Measurements from ENCODE around the gene P2RX1.

P2RX1 gene

GRCh38 chr17:3935140-3935542 lies 18.9 kb upstream of the P2RX1 start:
- WGBS = 16% methylated on average over 10 of the region's 10 CpGs
- Histone ChIP-seq H3K4me1 (ENCODE audit: insufficient read depth, low read length) (no peaks in the 10 kb centered on the region), H3K36me3 (ENCODE audit: insufficient read depth, low read length) (no peaks in the 10 kb centered on the region), H3K27ac (ENCODE audit: low read depth, low read length) (no peak overlapping the region), H3K4me3 (ENCODE audit: low read length) (no peak overlapping the region), H3K27me3 (ENCODE audit: insufficient read depth, low read length) (no peaks in the 10 kb centered on the region), H3K9me3 (ENCODE audit: insufficient read depth, low read depth, low read length) (no peaks in the 10 kb centered on the region), H3K9ac (ENCODE audit: low read depth, low read length) (no peak overlapping the region)

DNA sequence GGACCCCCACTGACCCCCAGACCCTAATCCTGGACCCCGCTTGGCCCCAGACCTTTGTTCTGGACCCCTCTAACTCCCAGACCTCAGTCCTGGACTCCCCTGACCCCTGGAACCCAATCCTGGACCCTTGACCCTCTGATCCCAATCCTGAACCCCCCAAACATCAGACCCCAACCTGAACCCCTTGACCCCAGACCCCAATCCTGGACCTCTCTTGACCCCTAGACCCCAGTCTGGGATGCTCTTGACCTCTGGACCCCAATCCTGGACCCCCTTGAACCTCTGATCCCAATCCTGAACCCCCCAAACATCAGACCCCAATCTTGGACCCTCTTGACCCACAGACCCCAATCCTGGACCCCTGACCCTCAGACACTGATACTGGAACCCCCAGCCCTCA lies 13.5 kb upstream of the P2RX1 start:
- H3K27ac ChIP-seq (ENCODE audit: low read depth, low read length) = no peak overlapping the region
- H3K4me1 ChIP-seq (ENCODE audit: insufficient read depth, low read length) = no peaks in the 10 kb centered on the region
- no peaks in the 10 kb centered on the region for H3K36me3 ChIP-seq (ENCODE audit: insufficient read depth, low read length)
- H3K27me3 ChIP-seq (ENCODE audit: insufficient read depth, low read length) = no peaks in the 10 kb centered on the region
- H3K9ac ChIP-seq (ENCODE audit: low read depth, low read length) = no peak overlapping the region
- H3K9me3 ChIP-seq (ENCODE audit: insufficient read depth, low read depth, low read length) = no peaks in the 10 kb centered on the region
- H3K4me3 ChIP-seq (ENCODE audit: low read length) = no peak overlapping the region
- 100% methylated on average over 1 of the region's 1 CpG for whole genome bisulfite sequencing

- no peaks in the 10 kb centered on the region for H3K27me3 ChIP-seq (ENCODE audit: insufficient read depth, low read length)
- no peak overlapping the region for H3K4me3 ChIP-seq (ENCODE audit: low read length)
- no peak overlapping the region for H3K27ac ChIP-seq (ENCODE audit: low read depth, low read length)
- WGBS = 95% methylated on average over 12 of the region's 12 CpGs
- H3K36me3 ChIP-seq (ENCODE audit: insufficient read depth, low read length) = no peaks in the 10 kb centered on the region
- no peak overlapping the region for H3K9ac ChIP-seq (ENCODE audit: low read depth, low read length)
- no peaks in the 10 kb centered on the region for H3K9me3 ChIP-seq (ENCODE audit: insufficient read depth, low read depth, low read length)
- H3K4me1 ChIP-seq (ENCODE audit: insufficient read depth, low read length) = no peaks in the 10 kb centered on the region
These were observed 12.9 kb upstream of the P2RX1 start for GRCh38 chr17:3929181-3929580.

DNA sequence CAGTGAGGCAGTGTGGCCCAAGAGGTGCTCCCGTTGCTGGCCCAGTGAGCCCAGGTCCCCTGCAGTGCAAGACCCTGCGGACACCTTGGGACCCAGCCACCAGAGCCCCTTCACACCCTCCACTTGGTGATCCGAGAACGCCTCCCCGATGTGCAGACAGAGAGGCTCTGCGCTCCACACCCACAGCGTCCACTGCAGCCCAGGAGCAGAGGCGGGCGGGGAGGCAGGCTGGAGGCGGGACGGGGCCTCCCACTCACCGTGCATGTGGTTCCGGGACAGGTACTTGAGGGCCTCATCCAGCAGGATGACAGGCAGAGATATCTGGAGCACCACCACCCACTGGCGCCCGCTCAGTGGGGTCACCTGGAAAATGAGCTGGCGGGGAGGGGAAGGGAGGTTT lies 12.1 kb upstream of the P2RX1 start:
- Histone ChIP-seq H3K4me3 (ENCODE audit: low read length) (no peak overlapping the region), H3K27me3 (ENCODE audit: insufficient read depth, low read length) (no peaks in the 10 kb centered on the region), H3K9ac (ENCODE audit: low read depth, low read length) (no peak overlapping the region), H3K27ac (ENCODE audit: low read depth, low read length) (no peak overlapping the region), H3K9me3 (ENCODE audit: insufficient read depth, low read depth, low read length) (no peaks in the 10 kb centered on the region), H3K4me1 (ENCODE audit: insufficient read depth, low read length) (no peaks in the 10 kb centered on the region), H3K36me3 (ENCODE audit: insufficient read depth, low read length) (no peaks in the 10 kb centered on the region)
- WGBS = 92% methylated on average over 16 of the region's 16 CpGs

- H3K9me3 ChIP-seq (ENCODE audit: insufficient read depth, low read depth, low read length) = no peaks in the 10 kb centered on the region
- H3K36me3 ChIP-seq (ENCODE audit: insufficient read depth, low read length) = no peaks in the 10 kb centered on the region
- no peak overlapping the region for H3K27ac ChIP-seq (ENCODE audit: low read depth, low read length)
- no peaks in the 10 kb centered on the region for H3K4me1 ChIP-seq (ENCODE audit: insufficient read depth, low read length)
- no peak overlapping the region for H3K9ac ChIP-seq (ENCODE audit: low read depth, low read length)
- H3K4me3 ChIP-seq (ENCODE audit: low read length) = no peak overlapping the region
- WGBS = 89% methylated on average over 15 of the region's 15 CpGs
- H3K27me3 ChIP-seq (ENCODE audit: insufficient read depth, low read length) = no peaks in the 10 kb centered on the region
These were observed 11.5 kb upstream of the P2RX1 start for GRCh38 chr17:3927628-3928340.

GRCh38 chr17:3926860-3927627 lies 10.8 kb upstream of the P2RX1 start:
- WGBS = 84% methylated on average over 16 of the region's 16 CpGs
- Histone ChIP-seq H3K9ac (ENCODE audit: low read depth, low read length) (no peak overlapping the region), H3K4me1 (ENCODE audit: insufficient read depth, low read length) (no peaks in the 10 kb centered on the region), H3K27me3 (ENCODE audit: insufficient read depth, low read length) (no peaks in the 10 kb centered on the region), H3K27ac (ENCODE audit: low read depth, low read length) (no peak overlapping the region), H3K36me3 (ENCODE audit: insufficient read depth, low read length) (no peaks in the 10 kb centered on the region), H3K4me3 (ENCODE audit: low read length) (no peak overlapping the region), H3K9me3 (ENCODE audit: insufficient read depth, low read depth, low read length) (no peaks in the 10 kb centered on the region)

- Histone ChIP-seq H3K4me1 (ENCODE audit: insufficient read depth, low read length) (no peaks in the 10 kb centered on the region), H3K27me3 (ENCODE audit: insufficient read depth, low read length) (no peaks in the 10 kb centered on the region), H3K27ac (ENCODE audit: low read depth, low read length) (no peak overlapping the region), H3K9ac (ENCODE audit: low read depth, low read length) (no peak overlapping the region), H3K36me3 (ENCODE audit: insufficient read depth, low read length) (no peaks in the 10 kb centered on the region), H3K4me3 (ENCODE audit: low read length) (no peak overlapping the region), H3K9me3 (ENCODE audit: insufficient read depth, low read depth, low read length) (no peaks in the 10 kb centered on the region)
- WGBS = 88% methylated on average over 17 of the region's 17 CpGs
These were observed 9.6 kb upstream of the P2RX1 start for GRCh38 chr17:3925684-3926485.

GRCh38 chr17:3924512-3925350 lies 8.5 kb upstream of the P2RX1 start:
- Histone ChIP-seq H3K4me1 (ENCODE audit: insufficient read depth, low read length) (no peaks in the 10 kb centered on the region), H3K9ac (ENCODE audit: low read depth, low read length) (no peak overlapping the region; the same call in 1 of the 2 replicates), H3K9me3 (ENCODE audit: insufficient read depth, low read depth, low read length) (no peaks in the 10 kb centered on the region), H3K4me3 (ENCODE audit: low read length) (no peak overlapping the region), H3K27ac (ENCODE audit: low read depth, low read length) (no peak overlapping the region), H3K36me3 (ENCODE audit: insufficient read depth, low read length) (no peaks in the 10 kb centered on the region), H3K27me3 (ENCODE audit: insufficient read depth, low read length) (no peaks in the 10 kb centered on the region)
- 93% methylated on average over 40 of the region's 40 CpGs for WGBS

- 90% methylated on average over 17 of the region's 18 CpGs for WGBS
- H3K27me3 ChIP-seq (ENCODE audit: insufficient read depth, low read length) = no peaks in the 10 kb centered on the region
- H3K27ac ChIP-seq (ENCODE audit: low read depth, low read length) = no peak overlapping the region
- no peak overlapping the region for H3K4me3 ChIP-seq (ENCODE audit: low read length)
- H3K9ac ChIP-seq (ENCODE audit: low read depth, low read length) = no peak overlapping the region
- H3K9me3 ChIP-seq (ENCODE audit: insufficient read depth, low read depth, low read length) = no peaks in the 10 kb centered on the region
- H3K36me3 ChIP-seq (ENCODE audit: insufficient read depth, low read length) = no peaks in the 10 kb centered on the region
- no peaks in the 10 kb centered on the region for H3K4me1 ChIP-seq (ENCODE audit: insufficient read depth, low read length)
These were observed 7.4 kb upstream of the P2RX1 start for GRCh38 chr17:3923466-3924190.

DNA sequence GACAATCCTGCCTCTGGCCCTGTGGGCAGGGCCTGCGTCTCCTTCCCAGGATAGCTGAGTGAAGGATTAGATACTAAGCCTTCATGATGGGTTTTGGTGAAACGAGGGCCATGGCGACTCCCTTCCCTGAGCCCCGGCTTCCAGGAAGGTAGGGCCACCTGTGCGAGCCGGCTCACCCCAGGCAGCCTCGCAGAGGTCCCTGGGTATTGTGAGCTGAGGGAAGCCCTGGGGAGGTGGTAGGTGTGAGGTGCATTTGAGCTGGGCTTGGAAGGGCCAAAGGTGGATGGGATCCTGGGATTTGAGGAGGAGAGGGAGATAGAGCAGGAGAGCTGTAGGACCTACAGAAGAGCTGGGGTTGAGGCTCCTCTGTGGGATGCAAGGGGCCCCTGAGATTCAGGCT lies 6.5 kb upstream of the P2RX1 start:
- WGBS = 95% methylated on average over 7 of the region's 7 CpGs
- H3K27me3 ChIP-seq (ENCODE audit: insufficient read depth, low read length) = no peaks in the 10 kb centered on the region
- no peak overlapping the region for H3K27ac ChIP-seq (ENCODE audit: low read depth, low read length)

More for the DNA sequence above, 6.5 kb upstream of the P2RX1 start:
- no peak overlapping the region for H3K9ac ChIP-seq (ENCODE audit: low read depth, low read length)
- H3K36me3 ChIP-seq (ENCODE audit: insufficient read depth, low read length) = no peaks in the 10 kb centered on the region
- no peaks in the 10 kb centered on the region for H3K9me3 ChIP-seq (ENCODE audit: insufficient read depth, low read depth, low read length)
- H3K4me3 ChIP-seq (ENCODE audit: low read length) = no peak overlapping the region
- no peaks in the 10 kb centered on the region for H3K4me1 ChIP-seq (ENCODE audit: insufficient read depth, low read length)
